HG02970 (cell line): ENCODE measurements around the gene PAK4.
"Not testable (repeated sequence)": the region's sequence is repeated elsewhere in the genome, so short reads cannot be mapped to it uniquely, and the experiment has no call there.

Experiments
- ATAC-seq: cut with Tn5 transposase; IDR thresholded peaks from one replicate; pipeline ENCODE4 v1.9.1; 2021; ENCODE audit warnings: mild to moderate bottlenecking, moderate library complexity, moderate number of reproducible peaks; ENCODE audit not compliant: unreplicated experiment, low FRiP score

PAK4 gene

DNA sequence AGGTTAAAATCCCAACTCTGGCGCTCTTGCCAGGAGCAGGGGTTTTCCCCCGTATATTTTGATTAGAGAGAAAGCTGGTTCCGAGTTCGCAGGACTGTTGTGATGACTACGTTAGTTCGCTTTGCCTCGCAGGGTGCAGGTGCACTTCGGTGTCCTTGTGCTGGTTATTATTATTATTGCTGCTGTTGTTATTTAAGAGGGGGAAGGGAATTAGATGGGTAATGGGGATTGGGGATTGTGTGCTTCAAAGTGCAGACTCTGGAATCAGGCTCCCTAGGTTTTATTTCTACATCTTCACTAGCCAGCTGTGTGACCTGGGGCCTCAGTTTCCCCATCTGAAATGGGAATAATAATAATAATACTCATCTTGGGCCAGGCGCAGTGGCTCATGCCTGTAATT is 26.2 kb upstream of the PAK4 start:
- no peak for ATAC-seq

DNA sequence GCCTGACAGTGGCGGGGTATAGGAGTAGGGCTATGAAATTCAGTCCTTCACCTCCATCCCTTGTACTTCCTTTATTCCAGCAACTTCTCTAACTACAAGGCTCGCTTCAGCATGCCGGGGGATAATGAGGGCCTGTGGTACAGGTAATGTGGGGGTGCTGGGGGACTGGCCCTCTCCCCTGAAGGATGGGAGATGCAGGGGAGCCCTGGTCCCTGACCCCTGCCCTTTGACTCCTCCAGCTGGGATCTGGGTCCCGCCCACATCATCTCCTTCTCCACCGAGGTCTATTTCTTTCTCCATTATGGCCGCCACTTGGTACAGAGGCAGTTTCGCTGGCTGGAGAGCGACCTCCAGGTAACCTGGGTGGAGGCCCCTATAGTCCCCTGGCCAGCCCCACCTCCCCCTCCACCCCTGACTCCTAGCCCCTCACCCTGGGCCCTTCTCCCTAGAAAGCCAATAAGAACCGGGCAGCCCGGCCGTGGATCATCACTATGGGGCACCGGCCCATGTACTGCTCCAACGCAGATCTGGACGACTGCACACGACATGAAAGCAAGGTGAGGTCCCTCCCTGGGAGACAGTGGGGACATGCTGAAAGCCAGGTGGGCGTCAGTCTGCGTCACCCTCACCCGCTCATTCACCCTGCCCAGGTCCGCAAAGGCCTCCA is 25.0 kb upstream of the PAK4 start:
- no peak for ATAC-seq

DNA sequence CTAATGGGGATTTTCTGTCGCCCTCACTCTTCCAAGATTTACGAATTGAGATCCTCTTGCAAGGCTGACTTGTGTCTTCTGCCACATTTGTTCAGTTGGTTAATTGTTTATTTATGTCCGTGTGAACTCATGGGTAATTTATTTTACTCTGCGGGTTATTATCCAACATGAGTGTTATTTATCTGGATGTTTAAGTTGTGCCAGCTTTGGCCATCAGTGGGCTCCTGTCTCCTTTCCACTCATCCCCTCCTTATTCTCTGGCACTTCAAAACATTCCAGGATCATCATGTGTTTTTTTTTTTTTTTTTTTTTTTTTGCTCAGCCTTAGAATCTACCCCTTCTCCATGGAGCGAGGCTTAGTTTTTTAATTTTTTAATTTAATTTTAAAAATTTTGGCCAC is 22.4 kb upstream of the PAK4 start:
- ATAC-seq, result no peak

DNA sequence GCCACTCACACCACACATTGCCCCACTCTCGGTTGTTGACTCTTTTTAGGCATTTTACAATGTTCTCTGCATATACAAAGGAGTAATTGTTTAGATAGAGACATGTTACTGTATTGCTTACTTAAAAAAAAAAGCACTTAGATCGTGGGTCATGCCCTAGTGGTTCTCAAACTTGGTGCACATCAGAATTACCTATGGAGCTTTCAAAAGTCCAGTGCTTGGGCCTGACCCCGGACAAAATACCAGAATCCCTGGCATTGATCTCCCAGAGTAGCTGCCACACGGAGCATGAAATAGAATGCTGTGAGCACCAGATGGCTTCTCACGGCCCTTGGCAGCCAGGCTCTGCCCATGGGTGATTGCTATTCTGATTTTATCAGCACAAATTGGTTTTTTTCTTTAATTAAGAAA is 21.4 kb upstream of the PAK4 start:
- no peak for ATAC-seq

DNA sequence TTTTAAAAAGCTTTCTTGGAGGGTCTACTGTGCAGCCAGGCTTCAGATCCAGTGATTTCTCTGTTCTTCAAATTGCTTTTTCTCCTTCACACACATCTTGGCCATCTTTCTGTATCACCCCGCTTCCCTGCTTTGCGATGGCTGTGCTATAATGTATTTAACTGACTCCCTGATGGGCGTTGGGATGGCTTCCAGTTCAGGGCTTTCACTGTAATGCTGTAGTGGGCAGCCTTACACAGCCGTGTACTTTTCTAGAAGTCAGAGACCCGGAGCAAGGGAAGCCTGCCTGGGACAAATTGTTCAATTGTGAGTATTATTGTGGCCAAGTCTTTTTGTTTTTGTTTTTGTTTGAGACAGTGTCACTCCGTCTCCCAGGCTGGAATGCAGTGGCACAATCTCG is 19.4 kb upstream of the PAK4 start:
- no peak for ATAC-seq

DNA sequence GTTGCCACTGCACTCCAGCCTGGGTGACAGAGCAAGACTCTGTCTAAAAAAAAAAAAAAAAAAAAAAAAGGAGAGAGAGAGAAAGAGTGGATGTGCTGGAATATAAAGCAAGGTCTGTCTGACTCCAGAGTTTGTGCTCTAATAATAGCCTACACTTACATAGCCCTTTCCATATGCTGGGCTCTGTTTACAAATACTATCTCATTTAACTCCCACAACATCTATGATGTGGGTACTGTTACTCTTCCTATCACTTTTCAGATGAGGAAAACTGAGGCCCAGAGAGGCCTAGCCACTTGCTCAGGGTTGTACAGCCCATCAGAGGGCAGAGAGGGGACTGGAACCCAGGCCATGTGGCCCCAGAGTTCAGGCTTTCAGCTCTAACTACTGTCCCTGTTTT is 15.9 kb upstream of the PAK4 start:
- no peak for ATAC-seq

DNA sequence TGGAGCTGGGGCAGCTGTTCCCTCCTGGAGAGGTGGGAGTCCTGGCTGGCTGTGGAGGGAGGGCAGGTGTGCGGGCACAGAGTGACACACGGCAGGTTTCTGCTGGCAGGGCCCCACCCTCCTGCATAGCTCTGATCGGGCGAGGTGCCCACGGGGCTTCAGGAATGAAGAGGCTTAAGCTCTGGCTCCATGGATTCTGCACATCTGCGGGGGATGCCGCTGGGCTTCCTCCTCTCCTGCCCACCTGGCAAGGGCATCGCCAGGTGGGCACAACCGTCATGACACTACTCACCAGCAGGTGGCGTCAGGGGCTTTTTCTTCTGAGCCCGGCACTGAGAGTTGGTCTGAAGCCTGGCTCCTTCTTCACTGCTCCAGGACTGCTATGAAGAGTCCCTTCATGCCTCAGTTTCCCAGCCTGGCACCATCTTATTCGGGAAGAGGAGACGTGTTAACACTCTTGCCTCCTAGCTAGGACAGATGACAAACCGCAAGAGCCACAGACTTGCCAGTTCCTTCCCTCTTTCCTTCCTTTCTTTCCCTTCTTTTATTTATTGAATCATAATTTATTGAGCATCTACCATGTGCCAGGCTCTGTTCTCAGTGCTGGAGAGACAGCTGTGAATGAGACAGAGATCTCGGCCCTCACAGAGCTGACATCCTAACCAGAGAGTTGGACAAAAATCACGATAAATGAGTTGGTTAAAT is 15.2 kb upstream of the PAK4 start:
- no peak for ATAC-seq

DNA sequence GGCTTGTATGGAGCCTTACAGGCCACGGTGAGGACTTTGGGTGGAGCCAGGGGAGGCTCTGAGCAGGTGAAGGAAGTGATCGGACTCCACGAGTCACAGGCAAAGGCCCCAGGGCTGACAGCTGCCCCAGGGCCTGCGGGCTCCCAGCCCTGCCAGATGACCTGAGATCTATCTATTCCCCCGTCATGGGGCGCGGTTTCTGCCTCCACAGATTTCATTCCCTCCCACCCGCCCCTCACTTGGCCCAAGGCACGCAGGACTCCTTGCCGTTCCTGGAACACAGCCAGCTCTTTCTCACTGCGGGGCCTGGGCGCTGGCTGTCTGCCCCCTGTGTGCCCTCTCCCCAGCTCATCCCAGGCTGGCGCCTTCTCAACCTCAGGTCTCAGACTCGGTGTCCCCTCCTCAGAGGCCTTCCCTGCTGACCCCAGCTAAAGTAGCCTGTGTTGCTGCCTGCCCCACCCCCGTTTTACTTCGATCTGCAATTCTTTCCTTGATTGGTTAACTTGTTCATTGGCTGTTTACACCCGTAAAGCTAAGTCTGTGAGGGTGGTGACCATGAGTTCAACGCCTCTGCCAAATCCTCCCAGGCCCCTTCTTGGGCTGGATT is 13.9 kb upstream of the PAK4 start:
- ATAC-seq, result no peak

DNA sequence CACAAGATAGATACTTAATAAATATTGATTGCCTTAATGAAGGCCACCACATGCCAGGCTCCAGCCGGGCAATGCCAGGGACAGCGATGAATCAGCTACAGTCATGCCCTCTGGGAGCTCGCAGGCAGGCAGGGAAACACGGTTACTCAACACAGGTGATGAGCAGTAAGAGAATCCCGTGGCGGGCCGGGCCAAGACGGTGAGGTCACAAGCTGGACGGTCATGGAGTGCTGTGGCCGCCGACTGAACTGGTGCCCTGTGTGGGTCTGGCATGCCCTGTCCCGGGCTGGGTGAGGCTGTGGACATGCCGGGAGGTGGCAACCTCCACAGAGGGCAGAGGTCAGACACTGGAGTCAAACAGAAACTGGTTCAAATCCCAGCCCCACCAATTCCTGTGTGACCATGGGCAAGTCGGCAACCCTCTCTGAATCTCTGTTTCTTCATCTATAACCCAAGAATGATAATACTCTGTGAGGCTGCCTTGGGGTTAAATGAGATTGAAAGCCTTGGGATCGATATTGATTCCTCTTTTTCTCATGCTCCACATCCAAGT is 13.2 kb upstream of the PAK4 start:
- ATAC-seq, result no peak

DNA sequence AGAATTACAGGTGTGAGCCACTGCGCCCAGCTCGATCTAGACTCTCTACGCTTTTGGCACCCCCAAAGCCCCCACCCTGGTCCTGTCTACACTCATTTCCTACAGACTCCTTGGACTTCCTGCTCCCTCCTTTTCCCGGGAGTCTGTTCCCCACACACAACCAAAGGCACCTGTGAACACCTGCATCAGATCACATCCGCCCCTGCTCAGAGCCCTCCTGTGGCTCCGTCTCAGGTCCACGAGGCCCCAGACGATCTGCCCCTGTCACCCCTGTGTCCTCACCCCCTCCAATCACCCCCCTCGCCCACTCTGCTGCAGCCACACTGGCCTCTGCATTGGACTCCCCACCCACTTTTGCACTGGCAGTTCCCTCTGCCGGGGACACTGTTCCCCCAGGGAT is 12.4 kb upstream of the PAK4 start:
- no peak for ATAC-seq

DNA sequence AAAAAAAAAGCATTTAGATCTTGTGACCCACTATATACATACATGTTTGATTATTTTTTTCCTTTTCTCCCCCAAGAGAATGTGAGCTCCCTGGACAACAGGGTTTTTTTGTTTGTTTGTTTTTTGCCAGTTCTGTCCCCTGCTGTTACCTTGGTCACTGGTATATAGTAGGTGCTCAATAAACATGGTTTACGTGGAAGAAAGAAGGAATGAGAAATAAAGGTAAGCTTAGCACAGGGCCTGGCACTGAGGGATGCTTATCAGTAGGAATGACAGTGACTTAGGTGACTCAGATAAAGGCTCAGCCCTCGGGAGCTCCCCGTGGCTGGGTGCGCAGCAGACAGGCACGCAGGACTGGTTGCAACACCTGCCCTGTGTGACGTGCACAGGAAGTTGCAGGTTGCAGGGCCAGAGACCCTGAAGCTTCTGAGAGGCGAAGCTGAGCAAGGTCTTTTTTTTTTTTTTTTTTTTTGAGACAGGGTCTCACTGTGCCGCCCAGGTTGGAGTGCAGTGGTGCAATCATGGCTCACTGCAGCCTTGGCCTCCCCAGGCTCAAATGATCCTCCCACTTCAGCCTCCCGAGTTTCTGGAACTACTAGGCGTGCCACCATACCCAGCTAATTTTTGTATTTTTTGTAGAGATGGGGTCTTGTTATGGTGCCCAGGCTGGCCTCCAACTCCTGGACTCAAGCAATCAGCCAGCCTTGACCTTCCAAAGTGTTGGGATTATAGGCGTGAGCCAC is 10.3 kb upstream of the PAK4 start:
- ATAC-seq, result no peak

DNA sequence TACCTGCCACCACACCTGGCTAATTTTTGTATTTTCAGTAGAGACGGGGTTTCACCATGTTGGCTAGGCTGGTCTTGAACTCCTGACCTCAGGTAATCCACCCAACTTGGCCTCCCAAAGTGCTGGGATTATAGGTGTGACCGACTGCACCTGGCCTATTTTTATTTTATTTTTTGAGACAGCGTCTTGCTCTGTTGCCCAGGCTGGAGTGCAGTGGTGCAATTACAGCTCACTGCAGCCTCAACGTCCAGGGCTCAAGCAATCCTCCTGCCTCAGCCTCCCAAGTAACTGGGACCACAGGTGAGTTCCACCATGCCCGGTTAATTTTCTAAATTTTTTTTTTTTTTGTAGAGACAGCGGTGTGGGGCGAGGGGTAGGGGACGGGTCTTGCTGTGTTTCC is 8.6 kb upstream of the PAK4 start:
- ATAC-seq, result not testable (repeated sequence)

DNA sequence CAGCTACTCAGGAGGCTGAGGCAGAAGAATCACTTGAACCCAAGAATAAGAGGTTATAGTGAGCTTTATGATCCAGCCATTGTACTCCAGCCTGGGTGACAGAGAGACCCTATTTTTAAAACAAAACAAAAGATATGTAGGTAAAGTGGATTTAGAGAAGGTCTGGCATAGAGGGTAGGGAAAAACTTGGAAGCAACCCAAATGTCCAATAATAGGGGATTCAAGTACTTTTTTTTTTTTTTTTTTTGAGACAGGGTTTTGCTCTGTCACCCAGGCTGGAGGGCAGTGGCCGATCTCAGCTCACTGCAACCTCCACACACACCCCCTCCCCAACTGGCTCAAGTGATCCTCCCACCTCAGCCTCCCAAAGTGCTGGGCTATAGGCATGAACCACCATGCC is 5.8 kb upstream of the PAK4 start:
- ATAC-seq, result no peak

DNA sequence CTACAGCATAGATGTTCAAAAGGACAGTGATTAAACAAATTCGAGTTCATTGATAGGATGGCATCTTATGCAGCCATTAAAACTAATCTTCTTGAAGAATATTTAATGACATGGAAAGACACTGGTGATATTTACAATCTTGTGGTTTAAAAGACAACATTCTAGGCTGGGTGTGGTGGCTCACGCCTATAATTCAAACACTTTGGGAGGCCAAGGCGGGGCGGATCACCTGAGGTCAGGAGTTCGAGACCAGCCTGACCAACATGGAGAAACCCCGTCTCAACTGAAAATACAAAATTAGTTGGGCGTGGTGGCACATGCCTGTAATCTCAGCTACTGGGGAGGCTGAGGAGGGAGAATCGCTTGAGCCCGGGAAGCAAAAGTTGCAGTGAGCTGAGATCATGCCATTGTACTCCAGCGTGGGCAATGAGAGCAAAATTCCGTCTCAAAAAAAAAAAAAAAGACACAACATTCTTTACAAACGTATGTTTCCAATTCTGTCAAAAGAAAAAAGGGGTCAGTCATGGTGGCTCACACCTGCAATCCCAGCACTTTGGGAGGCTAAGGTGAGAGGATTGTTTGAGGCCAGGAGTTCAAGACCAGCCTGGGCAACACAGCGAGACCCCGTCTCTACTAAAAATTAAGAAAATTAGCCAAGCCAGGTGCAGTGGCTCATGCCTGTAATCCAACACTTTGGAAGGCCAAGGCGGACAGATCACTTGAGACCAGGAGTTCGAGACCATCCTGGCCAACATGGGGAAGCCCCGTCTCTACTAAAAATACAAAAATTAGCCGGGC is 2.5 kb upstream of the PAK4 start:
- no peak for ATAC-seq

DNA sequence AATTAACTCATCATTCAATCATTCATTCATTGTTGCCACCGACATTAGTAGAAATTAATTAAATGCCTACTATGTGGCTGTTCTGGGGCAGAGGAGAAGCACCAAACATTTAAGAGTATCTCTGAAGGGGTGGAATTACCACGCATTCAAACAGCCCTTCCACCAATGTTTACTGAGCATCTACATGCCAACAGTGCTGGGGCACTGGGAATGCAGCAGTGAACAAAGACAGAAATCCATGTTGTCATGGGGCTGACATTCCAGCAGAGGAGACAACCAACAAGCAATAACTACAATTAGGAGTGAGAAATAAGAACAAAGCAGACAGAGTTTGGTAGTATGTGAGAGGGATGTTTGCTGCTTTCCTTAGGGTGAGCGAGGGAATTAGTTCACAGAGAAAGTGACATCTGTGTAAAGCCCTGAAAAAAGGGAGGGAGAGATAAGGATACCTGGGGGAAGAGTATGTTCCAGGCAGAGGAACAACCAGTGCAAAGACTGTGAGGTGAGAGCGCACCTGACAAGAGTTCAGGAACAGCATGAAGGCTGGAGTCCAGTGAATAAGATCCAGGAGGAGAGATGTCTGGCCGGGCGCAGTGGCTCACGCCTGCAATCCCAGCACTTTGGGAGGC is 1.3 kb upstream of the PAK4 start:
- ATAC-seq, result no peak

DNA sequence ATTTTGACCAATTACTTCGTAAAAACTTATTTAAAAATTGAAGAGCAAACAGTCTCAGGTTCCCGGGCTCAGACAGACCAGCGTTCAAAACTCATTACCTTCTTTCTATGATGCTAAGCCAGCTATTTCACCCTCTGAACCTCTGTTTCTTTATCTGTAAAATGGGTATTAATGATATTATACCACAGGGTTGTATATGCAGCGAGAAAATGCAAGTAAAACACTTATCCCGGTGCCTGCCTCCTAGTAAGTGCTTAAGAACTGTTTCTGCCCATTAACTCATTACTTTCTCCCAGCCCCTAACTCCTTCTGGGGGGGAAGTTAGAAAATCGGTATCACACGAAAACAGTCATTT is 410 bp upstream of the PAK4 start:
- no peak for ATAC-seq

DNA sequence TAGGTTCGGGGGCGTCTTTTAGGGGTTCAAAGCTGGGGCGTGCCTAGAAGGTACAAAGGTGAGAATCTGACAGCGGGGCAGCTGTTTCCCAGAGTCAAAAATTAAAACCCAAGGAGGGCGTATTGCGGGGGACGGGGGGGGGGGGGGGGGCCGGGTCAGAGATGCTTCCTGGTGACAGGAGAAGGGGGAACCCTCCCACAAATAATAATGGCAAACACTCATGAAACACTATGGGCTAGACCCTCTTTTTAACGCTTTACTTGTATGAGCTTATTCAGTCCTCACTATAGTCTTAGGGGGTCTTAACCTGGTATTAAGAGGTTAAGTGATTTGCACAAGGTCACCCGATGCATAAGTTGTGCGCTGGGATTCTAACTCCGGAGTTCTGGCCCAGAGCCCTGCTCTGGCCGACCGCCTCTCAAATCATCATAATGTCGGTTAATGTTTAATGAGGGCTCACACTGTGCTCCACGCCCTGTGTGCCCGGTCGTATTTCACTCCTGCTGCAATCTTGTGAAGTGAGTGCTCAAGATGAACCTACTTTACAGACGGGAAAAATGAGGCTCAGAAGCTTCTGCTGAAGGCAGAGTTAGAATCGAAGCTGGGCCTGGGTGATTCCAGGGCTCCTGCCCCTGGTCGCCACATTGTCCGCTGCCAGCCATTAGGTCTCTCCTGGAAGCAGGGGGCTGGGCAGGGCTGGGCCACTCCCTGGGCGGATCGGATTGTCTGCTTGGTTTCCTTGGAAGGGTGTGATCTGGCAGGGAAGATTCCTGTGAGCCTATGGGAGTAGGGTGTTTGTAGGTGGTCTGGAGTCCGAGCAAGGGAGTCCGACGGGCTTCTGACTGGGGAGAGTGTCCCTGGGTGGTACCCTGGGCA is 964 bp downstream of the PAK4 start:
- no peak for ATAC-seq

DNA sequence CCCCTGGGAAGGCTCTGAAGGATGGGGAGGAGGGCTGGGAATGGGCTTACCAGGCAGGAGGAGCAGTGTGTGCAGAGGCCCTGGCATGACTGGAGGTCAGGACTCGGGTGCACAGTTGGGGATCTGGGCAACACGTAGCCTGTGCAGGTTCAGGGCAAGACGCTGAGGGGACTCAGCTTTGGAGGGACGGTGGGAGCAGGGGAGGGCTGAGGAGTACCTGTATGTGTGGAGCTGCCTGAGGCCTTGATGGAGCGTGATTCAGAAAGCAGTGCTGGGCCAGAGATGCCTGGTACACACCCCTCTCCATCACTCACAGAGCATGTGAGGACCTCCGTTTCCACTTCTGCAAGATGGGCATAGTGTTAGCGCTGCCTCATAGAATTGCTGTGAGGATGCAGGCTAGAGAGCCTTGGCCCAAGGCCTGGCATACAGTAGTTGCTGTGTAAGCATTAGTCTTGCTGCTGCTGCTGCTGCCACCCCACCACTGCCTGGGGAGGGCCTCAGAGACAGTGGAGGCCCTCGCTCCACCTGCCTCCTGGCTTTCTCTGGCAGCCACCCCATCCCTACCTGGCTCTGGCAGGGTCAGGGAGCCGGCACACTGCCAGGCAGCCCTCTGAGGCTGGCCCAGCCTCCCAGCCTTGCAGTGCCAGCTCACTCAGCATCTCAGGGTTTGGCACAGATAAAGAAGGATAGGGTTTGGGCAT is 2.4 kb downstream of the PAK4 start:
- no peak for ATAC-seq
